Central memory CD4-positive, alpha-beta T cell (primary cell): ENCODE results near the gene MUS81.

Source experiments
- DNase-seq: peaks from one replicate; pipeline ENCODE4 v3.0.0; 2022

Gene MUS81

DNA sequence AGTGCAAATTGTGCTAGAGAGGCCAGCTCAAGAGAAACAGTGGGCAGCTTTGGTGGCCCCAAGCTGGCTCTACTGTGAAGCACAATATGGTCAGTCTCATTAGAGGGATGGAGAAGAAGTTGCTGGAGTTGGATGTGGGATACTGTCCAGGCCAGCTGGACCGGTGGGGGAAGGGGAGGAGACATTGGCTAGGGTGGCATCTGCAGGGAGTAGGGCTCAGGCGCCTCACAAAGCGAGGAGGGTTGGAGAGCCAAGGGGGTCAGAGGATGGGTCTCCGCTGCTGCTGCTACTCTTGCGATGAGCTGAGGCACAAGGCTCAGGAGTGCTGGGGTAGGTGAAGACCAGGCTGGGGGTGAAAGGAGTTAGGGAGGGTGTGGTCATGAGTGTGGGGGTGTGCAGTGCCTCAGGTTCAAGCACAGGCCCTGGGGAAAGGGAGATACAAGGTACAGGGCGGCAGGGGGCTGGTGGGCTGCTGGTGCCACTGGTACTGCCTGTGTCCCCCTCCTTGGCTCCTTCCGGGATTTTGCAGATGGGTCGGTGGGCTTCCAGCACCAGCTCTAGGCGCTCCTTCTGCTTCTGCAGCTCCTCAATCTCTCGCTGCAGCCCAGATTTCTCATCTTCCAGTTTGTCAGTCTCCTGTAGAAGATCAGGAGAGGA, 32.6 kb downstream of the MUS81 start:
- no peak for DNase-seq

- peak; percentile 35 for DNase-seq
These were observed 33.9 kb downstream of the MUS81 start for GRCh38 chr11:65894034-65894591.

DNA sequence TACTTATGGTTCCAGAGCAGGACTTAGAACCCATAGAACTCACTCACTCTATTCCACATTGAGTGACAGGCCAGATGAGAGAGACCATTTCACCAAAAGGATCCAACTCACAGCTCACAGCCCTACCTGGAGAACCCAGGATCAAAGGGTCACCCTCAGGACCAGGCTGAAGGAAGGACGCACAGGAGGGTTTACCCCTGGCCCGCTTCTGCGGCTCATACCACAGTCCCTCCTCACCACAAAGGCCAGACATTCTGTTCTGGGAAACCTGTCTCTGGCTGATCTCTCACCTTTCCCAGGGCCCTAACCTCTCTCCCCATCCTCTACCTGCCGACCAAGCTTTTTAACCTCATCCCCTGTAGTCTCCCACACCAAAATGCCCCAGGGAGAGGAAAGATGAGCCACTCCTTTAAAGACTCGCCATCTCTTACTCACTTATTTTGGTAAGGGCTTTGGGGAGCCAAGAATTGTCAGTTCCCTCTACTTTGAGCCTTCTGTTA, 35.3 kb downstream of the MUS81 start:
- DNase-seq, result no peak

DNA sequence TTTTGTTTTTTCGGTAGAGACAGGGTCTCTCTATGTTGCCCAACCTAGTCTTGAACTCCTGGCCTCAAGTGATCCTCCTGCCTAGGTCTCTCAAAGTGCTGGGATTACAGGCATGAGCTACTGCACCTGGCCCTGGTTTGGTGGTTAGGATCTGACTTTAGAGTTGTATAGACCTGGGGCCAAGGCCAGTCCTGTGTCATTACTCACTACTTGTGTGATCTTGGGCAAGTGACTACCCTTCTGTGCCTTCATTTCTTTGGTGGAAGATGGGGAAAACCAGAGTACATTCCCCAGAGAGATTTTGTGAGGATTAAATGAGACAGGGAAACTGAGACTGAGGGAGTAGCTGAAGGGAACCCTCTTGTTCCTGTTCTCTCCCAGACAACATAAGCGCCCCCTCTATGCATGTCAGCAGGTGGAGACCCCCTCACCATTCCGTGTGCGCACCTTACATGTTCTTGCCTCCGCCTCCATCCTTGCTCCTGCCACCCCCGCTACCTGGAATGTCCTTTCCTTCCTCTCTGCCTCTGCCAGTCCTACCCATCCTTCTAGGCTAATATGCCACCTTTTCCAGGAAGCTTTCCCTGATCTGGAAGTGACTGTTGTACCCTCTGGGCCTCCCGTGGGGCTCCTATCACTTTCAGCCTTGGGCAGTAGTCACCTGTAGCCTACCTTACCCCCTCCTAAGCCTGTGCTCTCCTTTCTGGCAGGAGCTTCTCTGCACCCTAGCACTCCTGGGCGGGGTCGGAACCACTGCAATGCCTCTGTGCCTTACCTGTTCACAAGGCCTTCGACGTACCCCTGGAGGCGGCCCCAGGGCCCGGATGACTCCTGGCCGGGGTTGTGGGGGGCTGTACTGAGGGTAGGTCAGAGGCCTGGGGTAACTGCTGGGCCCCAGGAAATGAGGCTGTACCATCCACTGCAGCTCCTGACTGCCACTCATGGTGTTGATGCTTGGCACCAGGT, 36.1 kb downstream of the MUS81 start:
- no peak for DNase-seq

GRCh38 chr11:65897020-65897471, 36.8 kb downstream of the MUS81 start:
- no peak for DNase-seq

DNA sequence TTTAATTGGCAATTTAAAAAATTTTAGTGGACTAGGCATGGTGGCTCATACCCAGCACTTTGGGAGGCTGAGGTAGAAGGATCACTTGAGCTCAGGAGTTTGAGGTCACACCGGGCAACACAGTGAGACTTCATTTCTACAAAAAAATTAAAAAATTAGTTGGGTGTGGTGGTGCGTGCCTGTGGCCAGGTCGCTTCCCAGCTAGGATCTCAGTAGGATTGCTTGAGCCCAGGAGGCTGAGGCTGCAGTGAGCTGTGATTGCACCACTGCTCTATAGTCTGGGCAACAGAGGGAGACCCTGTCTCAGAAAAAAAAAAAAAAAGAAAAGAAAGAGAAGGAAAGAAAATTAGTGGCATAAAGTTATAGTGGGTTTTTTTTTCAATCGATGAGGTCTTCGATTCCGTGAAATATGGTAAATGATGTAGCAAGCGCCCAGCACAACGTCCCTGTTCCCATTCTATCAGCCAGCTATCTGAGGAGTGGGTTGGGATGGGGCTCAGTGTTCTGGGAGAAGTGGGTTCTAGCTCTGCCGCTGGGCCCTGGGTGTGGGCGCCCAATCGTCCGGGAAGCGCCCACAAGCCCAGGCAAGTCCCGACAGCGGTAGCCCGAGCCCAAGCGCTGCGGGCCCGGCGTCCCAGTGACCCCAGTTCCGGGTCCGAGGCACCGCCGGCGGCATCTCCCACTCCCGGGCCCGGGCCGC, 38.6 kb downstream of the MUS81 start:
- no peak for DNase-seq

- DNase-seq, result peak; percentile 30
These were observed 39.3 kb downstream of the MUS81 start for GRCh38 chr11:65899356-65900124.

GRCh38 chr11:65900125-65900898, 40.1 kb downstream of the MUS81 start, which contains the start of gene FOSL1:
Gene FOSL1 (minus strand): TSS chr11:65900388. CDS start chr11:65900339, 49 bp downstream.
- DNase-seq, result peak; percentile 93

GRCh38 chr11:65900899-65901180, 40.6 kb downstream of the MUS81 start:
- no peak for DNase-seq

DNA sequence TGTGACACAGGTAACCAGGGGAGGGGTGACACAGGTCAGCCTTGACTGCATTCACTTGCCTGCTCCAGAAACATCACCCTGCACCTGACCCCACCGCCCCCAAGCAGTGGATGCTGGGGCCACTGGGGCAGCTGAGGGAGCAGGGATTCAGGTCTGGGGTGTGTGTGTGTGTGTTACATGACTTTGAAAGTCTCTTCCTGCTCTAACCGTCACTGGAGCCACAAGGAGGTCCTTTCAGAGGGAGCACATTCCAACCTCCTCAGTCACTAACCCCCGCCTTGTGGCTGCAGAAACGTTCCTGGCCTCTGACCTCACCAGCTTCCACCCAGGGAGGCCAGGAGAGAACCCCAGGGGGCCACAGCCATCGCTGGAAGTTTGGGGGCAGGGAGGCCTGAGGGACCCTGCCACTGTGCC, 42.8 kb downstream of the MUS81 start:
- DNase-seq, result no peak

- no peak for DNase-seq
These were observed 43.5 kb downstream of the MUS81 start for GRCh38 chr11:65903715-65904114.

DNA sequence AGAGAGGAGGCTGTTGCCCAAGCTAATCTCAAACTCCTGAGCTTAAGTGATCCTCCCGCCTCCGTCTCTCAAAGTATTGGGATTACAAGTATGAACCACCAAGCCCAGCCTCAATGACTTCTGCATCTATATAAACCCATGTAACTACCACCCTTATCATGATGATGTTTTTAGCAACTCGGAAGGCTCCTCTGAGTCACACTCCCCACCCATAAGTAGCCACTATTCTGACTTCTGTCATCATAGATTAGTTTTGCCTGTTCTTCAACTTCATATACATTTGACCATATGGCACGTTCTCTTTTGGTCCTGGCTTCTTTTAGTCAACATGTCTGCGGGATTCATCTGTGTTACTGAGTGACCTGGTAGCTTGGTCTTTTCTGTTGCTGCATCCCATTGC, 46.4 kb downstream of the MUS81 start:
- no peak for DNase-seq

- DNase-seq, result no peak
These were observed 47.6 kb downstream of the MUS81 start for GRCh38 chr11:65907878-65908277.

DNA sequence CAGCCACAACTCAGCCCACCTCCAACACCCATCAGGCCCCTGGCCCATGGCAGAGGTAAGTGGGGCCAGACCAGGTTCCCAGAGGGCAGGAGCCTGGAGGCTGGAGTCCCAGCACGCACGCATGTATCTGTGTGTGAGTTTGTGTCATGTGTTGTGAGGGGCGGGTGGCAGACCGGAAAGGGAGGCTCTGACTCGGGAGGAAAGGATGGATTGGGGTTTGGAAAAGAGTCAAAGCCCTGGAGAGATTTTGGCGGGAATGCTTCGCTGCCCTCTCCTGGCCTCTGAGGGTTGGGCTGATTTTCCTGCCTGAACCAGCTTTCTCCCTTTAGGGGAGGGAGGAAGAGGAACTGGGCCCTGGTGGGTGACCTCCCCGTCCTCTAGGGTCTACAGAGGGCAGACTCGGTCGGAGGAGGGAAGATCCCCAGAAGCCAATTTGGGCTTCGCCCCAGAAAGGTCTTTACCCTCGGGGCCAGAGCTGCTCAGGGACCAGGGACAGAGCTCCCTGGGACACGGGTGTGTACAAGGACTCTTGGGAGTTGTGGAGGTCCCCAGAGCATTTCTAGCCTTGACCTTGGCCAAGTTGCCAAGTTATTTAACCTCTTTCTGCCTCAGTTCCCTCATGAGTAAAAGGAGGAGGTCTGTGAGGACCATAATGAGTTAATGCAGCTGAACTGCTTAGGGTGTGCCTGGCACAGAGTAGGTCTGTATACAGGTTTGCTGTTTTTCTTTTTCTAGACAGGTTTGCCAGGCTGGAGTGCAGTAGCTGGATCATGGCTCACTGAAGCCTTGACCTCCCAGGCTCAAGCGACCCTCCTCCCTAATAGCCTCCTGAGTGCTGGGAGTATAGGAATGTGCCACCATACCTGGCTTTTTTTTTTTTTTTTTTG, 51.7 kb downstream of the MUS81 start:
- no peak for DNase-seq

DNA sequence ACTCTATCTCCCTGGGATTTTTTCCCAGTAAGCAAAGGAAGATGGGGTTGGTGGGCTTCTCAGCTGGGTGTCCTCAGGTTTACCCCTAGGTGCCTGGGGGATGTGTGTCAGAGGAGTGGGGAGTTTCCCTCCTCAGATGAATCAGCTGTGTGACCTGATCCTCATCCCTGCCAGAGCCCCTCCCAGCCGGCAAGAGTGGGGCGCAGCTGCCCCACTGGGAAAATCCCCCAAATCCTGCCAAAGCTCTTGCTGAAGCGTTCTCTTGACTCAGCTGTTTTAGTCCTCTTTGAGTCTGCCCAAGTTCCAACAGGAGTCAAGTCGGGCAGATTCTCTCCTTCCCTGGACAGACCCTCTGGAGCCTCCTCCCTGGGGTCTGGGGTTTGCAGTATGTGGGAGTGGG, 52.6 kb downstream of the MUS81 start:
- no peak for DNase-seq

DNA sequence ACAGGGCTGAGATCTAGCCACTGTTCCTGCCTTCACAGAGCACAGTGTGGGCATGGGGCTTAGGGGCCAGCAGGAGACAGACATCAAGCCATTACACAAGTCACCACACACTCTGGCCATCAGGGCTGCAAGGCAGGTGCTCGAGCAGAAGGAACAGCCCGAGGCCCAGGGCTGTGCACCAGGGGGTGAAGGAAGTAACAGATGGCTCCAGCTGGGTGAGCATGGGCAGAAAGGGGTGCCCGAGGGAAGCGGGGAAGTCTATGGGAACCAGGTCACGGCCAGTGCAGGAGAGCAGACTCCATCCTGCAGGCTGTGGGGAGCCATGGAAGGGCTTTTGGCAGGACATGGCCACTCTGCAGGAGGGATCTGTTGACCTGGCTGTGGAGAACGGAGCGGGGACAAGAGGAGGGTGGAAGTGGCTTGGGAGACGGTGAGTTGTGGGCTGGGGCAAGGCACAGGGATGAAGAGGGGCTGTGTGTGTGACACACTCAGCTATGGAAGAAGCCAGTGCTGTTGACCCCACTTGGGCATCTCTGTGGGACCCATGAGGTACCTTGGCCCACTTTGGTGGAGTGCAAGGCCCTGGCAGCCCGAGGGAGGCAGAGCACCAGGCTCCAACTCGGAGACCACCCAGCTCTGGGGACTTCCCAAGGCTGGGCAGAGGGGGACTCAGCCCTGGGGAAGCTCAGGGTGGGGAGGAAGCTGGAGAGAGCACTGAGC, 55.0 kb downstream of the MUS81 start:
- DNase-seq, result no peak

GRCh38 chr11:65915821-65916251, 55.6 kb downstream of the MUS81 start:
- no peak for DNase-seq
